Loucy (cell line): ENCODE data around the gene BDKRB1.

Experiments
- CTCF ChIP-seq: fragments of 200-600 bp; sonication (generic); conservative IDR thresholded peaks from 2 replicates; pipeline ENCODE4 v1.5.1; 2014; ENCODE audit warnings: mild to moderate bottlenecking, antibody characterized with exemption, low read length
- EZH2phosphoT487 ChIP-seq: fragments of 200-600 bp; IDR thresholded peaks from 2 replicates; pipeline ENCODE4 v1.6.1; 2018; ENCODE audit warnings: antibody characterized with exemption, mild to moderate bottlenecking, moderate library complexity, borderline replicate concordance

GRCh38 chr14:96265383-96266095 is 9.5 kb downstream of the BDKRB1 start:
- TF ChIP-seq CTCF: no peak
- TF ChIP-seq EZH2phosphoT487: no peak
